ENCODE results near the gene CALN1. TPM values are rescaled to one million over a fixed set of nuclear protein-coding genes. Genes with fewer than 3 reads are reported as not detected.

Gene CALN1
- total RNA-seq, 1 experiment from 2014 or later, result 0.05 TPM

GRCh38 chr7:72438491-72438890 lies 26.4 kb upstream of the CALN1 start:
- H3K27me3 ChIP-seq (ENCODE audit: control insufficient read depth, insufficient read depth, low read length), result no peaks in the 10 kb centered on the region
- in situ Hi-C loops (cut with HindIII; ENCODE audit: low pct_unique_long_range_greater_than_20kb, low sequenced_read_pairs) (no loop called here), intact Hi-C loops (cut with micrococcal nuclease; ENCODE audit: unreplicated experiment) (no loop called here)
- ATAC-seq (no peak), DNase-seq (ENCODE audit: low read depth, low spot score) (no peak)
- ChIA-PET CTCF (no interaction called here), POLR2A (no interaction called here)
- no TSS peak for BruUV-seq (replicated peaks)
- H3K4me3 ChIP-seq (ENCODE audit: low read depth in 2 of 2, low read length in 2 of 2), result no peak overlapping the region
- no peak overlapping the region for H3K27ac ChIP-seq (ENCODE audit: low read length)
- TF ChIP-seq TCF7L2 (IDR thresholded peaks at IDR 0.05; ENCODE audit: low read depth, low read length) (no peak), SIN3A (IDR thresholded peaks at IDR 0.05; ENCODE audit: borderline replicate concordance, insufficient read depth, low read depth, low read length) (no peak), POLR2AphosphoS5 (IDR thresholded peaks at IDR 0.05; ENCODE audit: low read depth, low read length) (no peak), CTCF (IDR thresholded peaks at IDR 0.05) (no peak)
- TF ChIP-seq, protein P1, sequence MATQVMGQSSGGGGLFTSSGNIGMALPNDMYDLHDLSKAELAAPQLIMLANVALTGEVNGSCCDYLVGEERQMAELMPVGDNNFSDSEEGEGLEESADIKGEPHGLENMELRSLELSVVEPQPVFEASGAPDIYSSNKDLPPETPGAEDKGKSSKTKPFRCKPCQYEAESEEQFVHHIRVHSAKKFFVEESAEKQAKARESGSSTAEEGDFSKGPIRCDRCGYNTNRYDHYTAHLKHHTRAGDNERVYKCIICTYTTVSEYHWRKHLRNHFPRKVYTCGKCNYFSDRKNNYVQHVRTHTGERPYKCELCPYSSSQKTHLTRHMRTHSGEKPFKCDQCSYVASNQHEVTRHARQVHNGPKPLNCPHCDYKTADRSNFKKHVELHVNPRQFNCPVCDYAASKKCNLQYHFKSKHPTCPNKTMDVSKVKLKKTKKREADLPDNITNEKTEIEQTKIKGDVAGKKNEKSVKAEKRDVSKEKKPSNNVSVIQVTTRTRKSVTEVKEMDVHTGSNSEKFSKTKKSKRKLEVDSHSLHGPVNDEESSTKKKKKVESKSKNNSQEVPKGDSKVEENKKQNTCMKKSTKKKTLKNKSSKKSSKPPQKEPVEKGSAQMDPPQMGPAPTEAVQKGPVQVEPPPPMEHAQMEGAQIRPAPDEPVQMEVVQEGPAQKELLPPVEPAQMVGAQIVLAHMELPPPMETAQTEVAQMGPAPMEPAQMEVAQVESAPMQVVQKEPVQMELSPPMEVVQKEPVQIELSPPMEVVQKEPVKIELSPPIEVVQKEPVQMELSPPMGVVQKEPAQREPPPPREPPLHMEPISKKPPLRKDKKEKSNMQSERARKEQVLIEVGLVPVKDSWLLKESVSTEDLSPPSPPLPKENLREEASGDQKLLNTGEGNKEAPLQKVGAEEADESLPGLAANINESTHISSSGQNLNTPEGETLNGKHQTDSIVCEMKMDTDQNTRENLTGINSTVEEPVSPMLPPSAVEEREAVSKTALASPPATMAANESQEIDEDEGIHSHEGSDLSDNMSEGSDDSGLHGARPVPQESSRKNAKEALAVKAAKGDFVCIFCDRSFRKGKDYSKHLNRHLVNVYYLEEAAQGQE (IDR thresholded peaks at IDR 0.05; ENCODE audit: insufficient read depth in 1 of 2, low read depth in 2 of 2, low read length in 1 of 2), result no peak
- H3K9me3 ChIP-seq (ENCODE audit: control insufficient read depth, insufficient read depth, low read depth, low read length), result no peaks in the 10 kb centered on the region
- H3K36me3 ChIP-seq (ENCODE audit: control insufficient read depth, insufficient read depth, low read length), result no peaks in the 10 kb centered on the region
- H3K4me1 ChIP-seq (ENCODE audit: control insufficient read depth, insufficient read depth, low read length), result no peaks in the 10 kb centered on the region

GRCh38 chr7:72437610-72438009 lies 25.5 kb upstream of the CALN1 start:
- ChIA-PET CTCF (no interaction called here), POLR2A (no interaction called here)
- H3K36me3 ChIP-seq (ENCODE audit: control insufficient read depth, insufficient read depth, low read length), result no peaks in the 10 kb centered on the region
- no peaks in the 10 kb centered on the region for H3K9me3 ChIP-seq (ENCODE audit: control insufficient read depth, insufficient read depth, low read depth, low read length)
- ATAC-seq (no peak), DNase-seq (ENCODE audit: low read depth, low spot score) (no peak)
- no peaks in the 10 kb centered on the region for H3K27me3 ChIP-seq (ENCODE audit: control insufficient read depth, insufficient read depth, low read length)
- TF ChIP-seq POLR2AphosphoS5 (IDR thresholded peaks at IDR 0.05; ENCODE audit: low read depth, low read length) (no peak), TCF7L2 (IDR thresholded peaks at IDR 0.05; ENCODE audit: low read depth, low read length) (no peak), SIN3A (IDR thresholded peaks at IDR 0.05; ENCODE audit: borderline replicate concordance, insufficient read depth, low read depth, low read length) (no peak), CTCF (IDR thresholded peaks at IDR 0.05) (no peak)
- TF ChIP-seq, protein P1 (IDR thresholded peaks at IDR 0.05; ENCODE audit: insufficient read depth in 1 of 2, low read depth in 2 of 2, low read length in 1 of 2), result no peak
- no peak overlapping the region for H3K27ac ChIP-seq (ENCODE audit: low read length)
- H3K4me3 ChIP-seq (ENCODE audit: low read depth in 2 of 2, low read length in 2 of 2), result no peak overlapping the region
- no TSS peak for BruUV-seq (replicated peaks)
- in situ Hi-C loops (cut with HindIII; ENCODE audit: low pct_unique_long_range_greater_than_20kb, low sequenced_read_pairs), result no loop called here
- intact Hi-C loops (cut with micrococcal nuclease; ENCODE audit: unreplicated experiment), result no loop called here
- H3K4me1 ChIP-seq (ENCODE audit: control insufficient read depth, insufficient read depth, low read length), result no peaks in the 10 kb centered on the region

Measured in Panc1 (cell line).